ENCODE data around the gene INS. TPM values are rescaled to one million over a fixed set of nuclear protein-coding genes. Genes with fewer than 3 reads are reported as not detected.

INS gene
- total RNA-seq, 1 donor from 2014 or later, result not detected

- Mint-ChIP-seq H3K27ac (peak overlapping the region; percentile 68), H3K9me3 (no peaks in the 10 kb centered on the region), H3K4me1 (peaks cover 17% of the 10 kb centered on the region), H3K27me3 (ENCODE audit: low read depth) (peaks cover 48% of the 10 kb centered on the region), H3K4me3 (peak overlapping the region; percentile 1), H3K36me3 (peaks cover 5% of the 10 kb centered on the region)
- peak in 1 of 2 experiments; percentile 11 for DNase-seq (ENCODE audit: low spot score in 2 of 2, unreplicated experiment in 2 of 2)
- TF ChIP-seq, protein P1, sequence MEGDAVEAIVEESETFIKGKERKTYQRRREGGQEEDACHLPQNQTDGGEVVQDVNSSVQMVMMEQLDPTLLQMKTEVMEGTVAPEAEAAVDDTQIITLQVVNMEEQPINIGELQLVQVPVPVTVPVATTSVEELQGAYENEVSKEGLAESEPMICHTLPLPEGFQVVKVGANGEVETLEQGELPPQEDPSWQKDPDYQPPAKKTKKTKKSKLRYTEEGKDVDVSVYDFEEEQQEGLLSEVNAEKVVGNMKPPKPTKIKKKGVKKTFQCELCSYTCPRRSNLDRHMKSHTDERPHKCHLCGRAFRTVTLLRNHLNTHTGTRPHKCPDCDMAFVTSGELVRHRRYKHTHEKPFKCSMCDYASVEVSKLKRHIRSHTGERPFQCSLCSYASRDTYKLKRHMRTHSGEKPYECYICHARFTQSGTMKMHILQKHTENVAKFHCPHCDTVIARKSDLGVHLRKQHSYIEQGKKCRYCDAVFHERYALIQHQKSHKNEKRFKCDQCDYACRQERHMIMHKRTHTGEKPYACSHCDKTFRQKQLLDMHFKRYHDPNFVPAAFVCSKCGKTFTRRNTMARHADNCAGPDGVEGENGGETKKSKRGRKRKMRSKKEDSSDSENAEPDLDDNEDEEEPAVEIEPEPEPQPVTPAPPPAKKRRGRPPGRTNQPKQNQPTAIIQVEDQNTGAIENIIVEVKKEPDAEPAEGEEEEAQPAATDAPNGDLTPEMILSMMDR (IDR thresholded peaks at IDR 0.05; ENCODE audit: unreplicated experiment), result no peak
These were observed 30.1 kb downstream of the INS start for GRCh38 chr11:2130881-2131352.

DNA sequence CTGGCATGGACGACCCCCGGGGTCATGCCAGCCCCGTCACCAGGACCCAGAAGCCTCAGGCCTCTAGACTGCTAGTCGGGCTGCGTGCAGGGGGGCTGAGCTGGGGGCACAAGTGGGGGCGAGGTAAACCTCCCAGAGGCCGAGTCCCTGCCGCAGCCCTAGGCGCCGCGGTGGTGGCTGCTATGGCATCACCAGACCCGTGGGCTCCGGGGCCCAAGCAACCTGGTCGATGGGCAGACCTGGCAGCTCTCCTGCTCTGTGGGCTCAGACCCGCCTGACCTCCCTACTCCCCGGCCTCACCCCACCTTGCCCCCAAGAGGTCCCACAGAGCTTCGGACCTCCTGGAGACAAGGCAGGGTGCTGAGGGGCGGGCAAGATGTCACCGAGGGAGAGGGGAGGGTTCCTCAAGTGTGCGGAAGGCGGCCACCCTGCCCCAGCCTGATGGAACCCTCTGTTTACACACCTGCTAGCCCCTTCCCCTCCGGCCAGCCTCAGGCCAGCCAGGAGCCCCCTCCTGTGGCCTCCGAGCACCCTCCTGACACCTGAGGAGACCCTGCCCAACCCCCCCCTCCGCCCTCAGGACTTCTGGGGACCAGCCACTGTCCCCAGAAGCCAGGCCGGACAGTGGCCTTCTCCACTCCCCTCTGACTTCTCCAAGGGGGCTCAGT, 31.2 kb downstream of the INS start:
- H3K27ac Mint-ChIP-seq, result peak overlapping the region; percentile 69
- TF ChIP-seq, protein P1 (IDR thresholded peaks at IDR 0.05; ENCODE audit: unreplicated experiment), result no peak
- H3K9me3 Mint-ChIP-seq, result no peaks in the 10 kb centered on the region
- DNase-seq (ENCODE audit: low spot score in 2 of 2, unreplicated experiment in 2 of 2), result peak in 1 of 2 experiments; percentile 9
- H3K36me3 Mint-ChIP-seq, result peaks cover 5% of the 10 kb centered on the region
- H3K4me1 Mint-ChIP-seq, result peaks cover 12% of the 10 kb centered on the region
- peaks cover 38% of the 10 kb centered on the region for H3K27me3 Mint-ChIP-seq (ENCODE audit: low read depth)
- H3K4me3 Mint-ChIP-seq, result no peak overlapping the region

- Mint-ChIP-seq H3K36me3 (peaks cover 5% of the 10 kb centered on the region), H3K9me3 (no peaks in the 10 kb centered on the region), H3K27ac (peak overlapping the region; percentile 51), H3K4me1 (peaks cover 12% of the 10 kb centered on the region), H3K4me3 (no peak overlapping the region), H3K27me3 (ENCODE audit: low read depth) (peaks cover 34% of the 10 kb centered on the region)
- peak in 1 of 2 experiments; percentile 8 for DNase-seq (ENCODE audit: low spot score in 2 of 2, unreplicated experiment in 2 of 2)
- TF ChIP-seq, protein P1 (IDR thresholded peaks at IDR 0.05; ENCODE audit: unreplicated experiment), result no peak
These were observed 31.7 kb downstream of the INS start for GRCh38 chr11:2129308-2129698.

DNA sequence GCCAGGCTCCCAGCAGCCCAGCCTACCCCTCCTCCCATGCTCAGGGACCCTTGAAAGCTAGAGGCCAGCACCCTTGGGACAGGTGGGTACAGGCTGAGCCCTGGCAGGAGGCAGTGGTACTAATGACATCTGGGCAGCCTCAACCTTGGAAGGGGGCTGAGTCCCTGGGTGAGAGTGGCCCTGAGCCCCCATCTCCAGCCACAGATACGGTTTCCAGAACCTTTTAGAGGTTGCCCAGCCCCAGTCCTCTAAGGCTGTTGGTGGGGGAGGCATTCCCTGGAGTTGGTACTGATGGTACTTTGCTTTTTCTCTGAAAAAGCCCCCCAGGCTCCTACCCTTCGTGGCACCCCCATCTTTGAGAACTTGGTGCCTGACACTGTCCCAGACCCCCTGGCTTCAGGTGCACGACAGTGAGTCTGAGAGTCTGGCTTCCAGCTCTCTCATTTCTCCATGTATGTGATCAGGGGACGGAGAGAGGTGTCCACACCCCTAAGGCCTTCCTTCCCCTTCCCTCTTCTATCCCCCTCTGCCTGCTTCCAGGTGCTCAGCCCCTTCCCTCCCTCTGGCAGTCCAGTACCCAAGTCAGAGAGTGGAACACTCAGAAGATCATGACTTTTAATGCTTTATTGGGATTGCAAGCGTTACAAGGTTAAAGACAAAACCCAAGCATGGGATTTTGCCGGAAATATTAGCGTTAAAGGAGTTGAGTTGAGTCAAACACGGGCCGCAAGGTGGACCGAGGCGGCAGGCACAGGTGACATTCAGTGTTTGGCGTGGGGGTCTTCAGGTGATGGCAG, 32.3 kb downstream of the INS start:
- TF ChIP-seq, protein P1 (IDR thresholded peaks at IDR 0.05; ENCODE audit: unreplicated experiment), result no peak
- peak overlapping the region; percentile 51 for H3K27ac Mint-ChIP-seq
- DNase-seq (ENCODE audit: low spot score in 2 of 2, unreplicated experiment in 2 of 2), result no peak
- H3K4me3 Mint-ChIP-seq, result no peak overlapping the region
- peaks cover 30% of the 10 kb centered on the region for H3K27me3 Mint-ChIP-seq (ENCODE audit: low read depth)
- no peaks in the 10 kb centered on the region for H3K9me3 Mint-ChIP-seq
- H3K36me3 Mint-ChIP-seq, result peaks cover 5% of the 10 kb centered on the region
- H3K4me1 Mint-ChIP-seq, result peaks cover 11% of the 10 kb centered on the region

DNA sequence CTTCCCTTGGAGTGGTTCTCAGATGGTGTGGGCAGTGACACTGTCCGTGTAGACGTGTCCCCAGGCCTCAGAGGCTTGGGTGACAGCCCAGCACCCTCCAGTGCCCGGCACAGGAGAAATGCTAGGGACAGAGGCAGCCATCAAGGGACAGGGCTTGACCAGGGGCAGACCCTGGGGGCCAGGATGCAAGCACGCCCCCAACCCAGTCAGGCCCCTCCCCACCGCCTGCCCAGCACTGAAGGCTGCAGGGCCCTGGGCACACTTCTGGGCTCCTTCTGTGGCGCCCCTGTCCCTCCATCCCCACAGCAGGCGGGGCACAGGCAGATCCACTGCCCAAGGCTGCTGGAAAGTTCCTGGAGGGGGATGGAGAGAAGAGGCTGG, 32.9 kb downstream of the INS start:
- DNase-seq (ENCODE audit: low spot score in 2 of 2, unreplicated experiment in 2 of 2), result peak in 1 of 2 experiments; percentile 17
- no peaks in the 10 kb centered on the region for H3K9me3 Mint-ChIP-seq
- TF ChIP-seq, protein P1 (IDR thresholded peaks at IDR 0.05; ENCODE audit: unreplicated experiment), result no peak
- H3K4me1 Mint-ChIP-seq, result peaks cover 11% of the 10 kb centered on the region
- no peak overlapping the region for H3K4me3 Mint-ChIP-seq
- peak overlapping the region; percentile 43 for H3K27ac Mint-ChIP-seq
- peaks cover 24% of the 10 kb centered on the region for H3K27me3 Mint-ChIP-seq (ENCODE audit: low read depth)
- peaks cover 5% of the 10 kb centered on the region for H3K36me3 Mint-ChIP-seq
